Measurements from ENCODE around the gene GPS1.
A peak's percentile ranks its signal among the peaks of the same experiment; 100 is the strongest.

GRCh38 chr17:82022310-82022980 is 29.3 kb upstream of the GPS1 start, which contains the start of gene CENPX:
- TF ChIP-seq USF2 (IDR thresholded peaks at IDR 0.05; ENCODE audit: low read depth, low read length), result no peak
- no peak for TF ChIP-seq CTCF (conservative IDR thresholded peaks at IDR 0.05; ENCODE audit: low read depth, low read length)
- TF ChIP-seq RFX5 (IDR thresholded peaks at IDR 0.05; ENCODE audit: low read depth, low read length), result no peak
- peak; percentile 49; the same call in 1 of the 2 replicates for TF ChIP-seq POLR2A (IDR thresholded peaks at IDR 0.05; ENCODE audit: low read depth, low read length)
- TF ChIP-seq CEBPB (IDR thresholded peaks at IDR 0.05; ENCODE audit: low read depth, low read length), result no peak
- TF ChIP-seq RAD21 (IDR thresholded peaks at IDR 0.05; ENCODE audit: low read length), result no peak
- no peak for TF ChIP-seq FOS (IDR thresholded peaks at IDR 0.05; ENCODE audit: low read depth, low read length)
- TF ChIP-seq BHLHE40 (IDR thresholded peaks at IDR 0.05; ENCODE audit: low read depth, low read length), result no peak
- no peak for TF ChIP-seq SMC3 (IDR thresholded peaks at IDR 0.05; ENCODE audit: low read depth, low read length)
- TF ChIP-seq RCOR1 (IDR thresholded peaks at IDR 0.05; ENCODE audit: insufficient replicate concordance, low read length), result no peak
- no peak for TF ChIP-seq MAFK (IDR thresholded peaks at IDR 0.05; ENCODE audit: low read depth, low read length)

Measured in IMR-90 (cell line).